ENCODE results near the gene CIPC. TPM values are rescaled to one million over a fixed set of nuclear protein-coding genes. Genes with fewer than 3 reads are reported as not detected.

The CIPC gene
- total RNA-seq, 1 donor from 2014 or later, result 42.9 TPM

- DNase-seq (ENCODE audit: low read depth), result no peak
Measured at GRCh38 chr14:77102154-77102553, 4.1 kb downstream of the CIPC start.

- DNase-seq (ENCODE audit: low read depth), result no peak
Measured at GRCh38 chr14:77103475-77103874, 5.4 kb downstream of the CIPC start.

- DNase-seq (ENCODE audit: low read depth), result no peak
Measured at GRCh38 chr14:77103951-77104350, 5.9 kb downstream of the CIPC start.

- DNase-seq (ENCODE audit: low read depth), result no peak
Measured at GRCh38 chr14:77104393-77104792, 6.3 kb downstream of the CIPC start.

GRCh38 chr14:77105145-77105939 is 7.3 kb downstream of the CIPC start:
- no peak for DNase-seq (ENCODE audit: low read depth)

GRCh38 chr14:77106666-77107065 is 8.6 kb downstream of the CIPC start:
- DNase-seq (ENCODE audit: low read depth), result peak; percentile 52

- no peak for DNase-seq (ENCODE audit: low read depth)
Measured at GRCh38 chr14:77107228-77107627, 9.2 kb downstream of the CIPC start.

GRCh38 chr14:77108753-77109152 is 10.7 kb downstream of the CIPC start:
- peak; percentile 52 for DNase-seq (ENCODE audit: low read depth)

- DNase-seq (ENCODE audit: low read depth), result no peak
Measured at GRCh38 chr14:77109656-77110055, 11.6 kb downstream of the CIPC start.

GRCh38 chr14:77110286-77110685 is 12.2 kb downstream of the CIPC start:
- no peak for DNase-seq (ENCODE audit: low read depth)

GRCh38 chr14:77111021-77111420 is 13.0 kb downstream of the CIPC start:
- no peak for DNase-seq (ENCODE audit: low read depth)

GRCh38 chr14:77113644-77114043 is 15.6 kb downstream of the CIPC start:
- no peak for DNase-seq (ENCODE audit: low read depth)

- no peak for DNase-seq (ENCODE audit: low read depth)
Measured at GRCh38 chr14:77114609-77115008, 16.6 kb downstream of the CIPC start.

- no peak for DNase-seq (ENCODE audit: low read depth)
Measured at GRCh38 chr14:77116172-77116817, 18.2 kb downstream of the CIPC start.

- no peak for DNase-seq (ENCODE audit: low read depth)
Measured at GRCh38 chr14:77119851-77120250, 21.8 kb downstream of the CIPC start.

GRCh38 chr14:77120771-77121743 is 23.0 kb downstream of the CIPC start:
- DNase-seq (ENCODE audit: low read depth), result peak; percentile 58

GRCh38 chr14:77122526-77123125 is 24.6 kb downstream of the CIPC start:
- no peak for DNase-seq (ENCODE audit: low read depth)

GRCh38 chr14:77123381-77124325 is 25.6 kb downstream of the CIPC start:
- DNase-seq (ENCODE audit: low read depth), result no peak

- DNase-seq (ENCODE audit: low read depth), result no peak
Measured at GRCh38 chr14:77124345-77125280, 26.6 kb downstream of the CIPC start.

All from myocyte (in vitro differentiated cells).